Neural cell (in vitro differentiated cells): ENCODE data around the gene HIKESHI.

ENCODE experiments used
- MXI1 ChIP-seq: fragments of 450-650 bp; conservative IDR thresholded peaks from 2 replicates; pipeline ENCODE4 v1.6.1; 2014; ENCODE audit warnings: antibody characterized with exemption, mild to moderate bottlenecking; ENCODE audit not compliant: poor library complexity, severe bottlenecking
- POLR2AphosphoS5 ChIP-seq: IDR thresholded peaks from 2 replicates; pipeline ENCODE4 v1.6.1; 2012
- RAD21 ChIP-seq: fragments of 450-650 bp; conservative IDR thresholded peaks from 2 replicates; pipeline ENCODE4 v1.6.1; 2014; ENCODE audit warnings: antibody characterized with exemption, mild to moderate bottlenecking, moderate library complexity
- TF ChIP-seq, protein P1 (sequence below): fragments of 450-650 bp; IDR thresholded peaks from 2 replicates; pipeline ENCODE4 v1.5.1; 2014; ENCODE audit warnings: antibody characterized with exemption, mild to moderate bottlenecking, moderate library complexity; ENCODE audit not compliant: poor library complexity, severe bottlenecking

DNA sequence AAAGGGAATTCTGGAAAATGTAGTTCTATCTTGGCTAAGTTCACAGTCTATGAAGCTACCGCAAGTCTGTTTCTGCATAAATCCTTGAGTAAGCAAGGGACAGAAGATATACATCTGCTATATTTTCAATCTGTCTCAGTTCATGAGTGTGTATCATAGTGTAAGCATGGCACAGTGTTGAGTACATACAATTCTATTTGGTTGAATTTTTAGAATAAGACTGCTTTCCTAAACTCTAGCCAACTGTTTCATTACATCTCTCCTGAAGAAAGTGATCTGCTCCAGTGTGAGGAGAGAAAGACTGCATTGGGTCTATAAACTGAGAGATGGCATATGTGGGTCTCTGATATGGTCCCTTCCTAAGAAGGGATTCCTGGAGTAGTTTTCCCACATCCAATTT, 70.0 kb downstream of the HIKESHI start:
- TF ChIP-seq MXI1 (no peak), RAD21 (no peak), POLR2AphosphoS5 (no peak)
- TF ChIP-seq, protein P1, sequence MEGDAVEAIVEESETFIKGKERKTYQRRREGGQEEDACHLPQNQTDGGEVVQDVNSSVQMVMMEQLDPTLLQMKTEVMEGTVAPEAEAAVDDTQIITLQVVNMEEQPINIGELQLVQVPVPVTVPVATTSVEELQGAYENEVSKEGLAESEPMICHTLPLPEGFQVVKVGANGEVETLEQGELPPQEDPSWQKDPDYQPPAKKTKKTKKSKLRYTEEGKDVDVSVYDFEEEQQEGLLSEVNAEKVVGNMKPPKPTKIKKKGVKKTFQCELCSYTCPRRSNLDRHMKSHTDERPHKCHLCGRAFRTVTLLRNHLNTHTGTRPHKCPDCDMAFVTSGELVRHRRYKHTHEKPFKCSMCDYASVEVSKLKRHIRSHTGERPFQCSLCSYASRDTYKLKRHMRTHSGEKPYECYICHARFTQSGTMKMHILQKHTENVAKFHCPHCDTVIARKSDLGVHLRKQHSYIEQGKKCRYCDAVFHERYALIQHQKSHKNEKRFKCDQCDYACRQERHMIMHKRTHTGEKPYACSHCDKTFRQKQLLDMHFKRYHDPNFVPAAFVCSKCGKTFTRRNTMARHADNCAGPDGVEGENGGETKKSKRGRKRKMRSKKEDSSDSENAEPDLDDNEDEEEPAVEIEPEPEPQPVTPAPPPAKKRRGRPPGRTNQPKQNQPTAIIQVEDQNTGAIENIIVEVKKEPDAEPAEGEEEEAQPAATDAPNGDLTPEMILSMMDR, result no peak
